ENCODE measurements around the gene IGFBP4. TPM values are rescaled to one million over a fixed set of nuclear protein-coding genes. Genes with fewer than 3 reads are reported as not detected.

The IGFBP4 gene
- total RNA-seq, 2 experiments from 2014 or later, result 12.2 to 13.2 TPM

- Mint-ChIP-seq H3K9me3 (no peaks in the 10 kb centered on the region), H3K36me3 (no peaks in the 10 kb centered on the region), H3K4me3 (no peak overlapping the region), H3K4me1 (peaks cover 14% of the 10 kb centered on the region), H3K27ac (no peak overlapping the region), H3K27me3 (peaks cover 6% of the 10 kb centered on the region)
- POLR2A ChIA-PET, result interaction anchor here (1.5 to 1.6 kb wide), 3 partner anchors 10 to 18 kb away, joined by 4 to 11 read pairs (median 11); partner anchors contain the start of gene TOP2A
- ATAC-seq (ENCODE audit: low read depth) (no peak), DNase-seq (no peak)
Observed at GRCh38 chr17:40436636-40437035, 6.6 kb upstream of the IGFBP4 start.

GRCh38 chr17:40437095-40437732, 6.0 kb upstream of the IGFBP4 start:
- peaks cover 14% of the 10 kb centered on the region for H3K4me1 Mint-ChIP-seq
- H3K27me3 Mint-ChIP-seq, result peaks cover 6% of the 10 kb centered on the region
- peak; percentile 65 for ATAC-seq (ENCODE audit: low read depth)
- peak overlapping the region; percentile 34 for H3K27ac Mint-ChIP-seq
- no peaks in the 10 kb centered on the region for H3K36me3 Mint-ChIP-seq
- H3K4me3 Mint-ChIP-seq, result no peak overlapping the region
- POLR2A ChIA-PET, result interaction anchor here (1.5 to 1.6 kb wide), 3 partner anchors 11 to 19 kb away, joined by 4 to 11 read pairs (median 11); partner anchors contain the start of gene TOP2A
- no peak for DNase-seq
- H3K9me3 Mint-ChIP-seq, result no peaks in the 10 kb centered on the region

- ATAC-seq (ENCODE audit: low read depth) (no peak), DNase-seq (no peak)
- POLR2A ChIA-PET, result interaction anchor here (1.0 to 1.3 kb wide), 2 partner anchors 22 to 93 kb away, joined by 3 read pairs; partner anchors contain the start of gene TOP2A
- Mint-ChIP-seq H3K36me3 (peaks cover 3% of the 10 kb centered on the region), H3K27ac (no peak overlapping the region), H3K4me3 (no peak overlapping the region), H3K4me1 (peaks cover 25% of the 10 kb centered on the region), H3K9me3 (no peaks in the 10 kb centered on the region), H3K27me3 (peaks cover 6% of the 10 kb centered on the region)
Observed at GRCh38 chr17:40440166-40440565, 3.1 kb upstream of the IGFBP4 start.

- peaks cover 34% of the 10 kb centered on the region for H3K4me1 Mint-ChIP-seq
- POLR2A ChIA-PET, result interaction anchor here (0.7 to 2.5 kb wide), 6 partner anchors 17 to 90 kb away, joined by 3 to 21 read pairs (median 5); partner anchors contain the start of gene TOP2A
- peaks cover 2% of the 10 kb centered on the region for H3K27me3 Mint-ChIP-seq
- peaks cover 5% of the 10 kb centered on the region for H3K36me3 Mint-ChIP-seq
- no peaks in the 10 kb centered on the region for H3K9me3 Mint-ChIP-seq
- ATAC-seq (ENCODE audit: low read depth) (no peak), DNase-seq (peak; percentile 45)
- H3K4me3 Mint-ChIP-seq, result peak overlapping the region; percentile 63
- no peak overlapping the region for H3K27ac Mint-ChIP-seq
Observed at GRCh38 chr17:40442392-40443195, 656 bp upstream of the IGFBP4 start.

- peak; percentile 8 for ATAC-seq (ENCODE audit: low read depth)
- H3K27me3 Mint-ChIP-seq, result peaks cover 2% of the 10 kb centered on the region
- POLR2A ChIA-PET, result interaction anchor here (0.6 to 2.5 kb wide), 18 partner anchors 16 to 166 kb away, joined by 3 to 21 read pairs (median 4); partner anchors contain the start of gene TOP2A
- peaks cover 45% of the 10 kb centered on the region for H3K4me1 Mint-ChIP-seq
- peak overlapping the region; percentile 89 for H3K4me3 Mint-ChIP-seq
- peaks cover 8% of the 10 kb centered on the region for H3K36me3 Mint-ChIP-seq
- H3K27ac Mint-ChIP-seq, result peak overlapping the region; percentile 95
- no peaks in the 10 kb centered on the region for H3K9me3 Mint-ChIP-seq
- DNase-seq, result peak; percentile 61
Observed at GRCh38 chr17:40443988-40444899, 994 bp downstream of the IGFBP4 start.

- Mint-ChIP-seq H3K4me3 (peak overlapping the region; percentile 89), H3K27ac (peak overlapping the region; percentile 95), H3K36me3 (peaks cover 10% of the 10 kb centered on the region), H3K9me3 (no peaks in the 10 kb centered on the region), H3K27me3 (no peaks in the 10 kb centered on the region), H3K4me1 (peaks cover 45% of the 10 kb centered on the region)
- DNase-seq (no peak), ATAC-seq (ENCODE audit: low read depth) (no peak)
- POLR2A ChIA-PET, result interaction anchor here (0.9 to 1.5 kb wide), 3 partner anchors 20 to 158 kb away, joined by 3 to 4 read pairs (median 3); no protein-coding TSS in a partner anchor
Observed at GRCh38 chr17:40445751-40446468, 2.7 kb downstream of the IGFBP4 start.

GRCh38 chr17:40447148-40447644, 3.9 kb downstream of the IGFBP4 start:
- ATAC-seq (ENCODE audit: low read depth) (no peak), DNase-seq (no peak)
- Mint-ChIP-seq H3K9me3 (no peaks in the 10 kb centered on the region), H3K36me3 (peaks cover 10% of the 10 kb centered on the region), H3K27ac (no peak overlapping the region), H3K27me3 (no peaks in the 10 kb centered on the region), H3K4me3 (peak overlapping the region; percentile 75), H3K4me1 (peaks cover 45% of the 10 kb centered on the region)
- POLR2A ChIA-PET, result interaction anchor here (0.6 to 3.3 kb wide), 6 partner anchors 20 to 159 kb away, joined by 3 to 18 read pairs (median 3); partner anchors contain the start of gene TOP2A

GRCh38 chr17:40447806-40448205, 4.6 kb downstream of the IGFBP4 start:
- H3K27me3 Mint-ChIP-seq, result no peaks in the 10 kb centered on the region
- H3K36me3 Mint-ChIP-seq, result peaks cover 10% of the 10 kb centered on the region
- H3K4me3 Mint-ChIP-seq, result peak overlapping the region; percentile 75
- POLR2A ChIA-PET, result interaction anchor here (0.6 to 3.3 kb wide), 6 partner anchors 11 to 69 kb away, joined by 3 to 18 read pairs (median 4); partner anchors contain the start of gene TOP2A
- DNase-seq, result no peak
- no peaks in the 10 kb centered on the region for H3K9me3 Mint-ChIP-seq
- H3K4me1 Mint-ChIP-seq, result peaks cover 45% of the 10 kb centered on the region
- H3K27ac Mint-ChIP-seq, result peak overlapping the region; percentile 80
- ATAC-seq (ENCODE audit: low read depth), result no peak

- Mint-ChIP-seq H3K4me1 (peaks cover 45% of the 10 kb centered on the region), H3K27ac (peak overlapping the region; percentile 80), H3K4me3 (peak overlapping the region; percentile 75), H3K36me3 (peaks cover 10% of the 10 kb centered on the region), H3K27me3 (no peaks in the 10 kb centered on the region), H3K9me3 (no peaks in the 10 kb centered on the region)
- DNase-seq (no peak), ATAC-seq (ENCODE audit: low read depth) (no peak)
- POLR2A ChIA-PET, result interaction anchor here (1.3 to 3.3 kb wide), 3 partner anchors 11 to 30 kb away, joined by 4 to 18 read pairs (median 6); partner anchors contain the start of gene TOP2A
Observed at GRCh38 chr17:40448213-40448638, 5.0 kb downstream of the IGFBP4 start.

GRCh38 chr17:40448639-40449261, 5.5 kb downstream of the IGFBP4 start:
- Mint-ChIP-seq H3K27ac (peak overlapping the region; percentile 5), H3K36me3 (peaks cover 13% of the 10 kb centered on the region), H3K4me3 (peak overlapping the region; percentile 75), H3K27me3 (no peaks in the 10 kb centered on the region), H3K9me3 (no peaks in the 10 kb centered on the region), H3K4me1 (peaks cover 45% of the 10 kb centered on the region)
- DNase-seq (no peak), ATAC-seq (ENCODE audit: low read depth) (no peak)
- POLR2A ChIA-PET, result interaction anchor here (1.0 to 3.3 kb wide), 3 partner anchors 12 to 85 kb away, joined by 4 to 18 read pairs (median 7); partner anchors contain the start of gene TOP2A

- ATAC-seq (ENCODE audit: low read depth), result no peak
- Mint-ChIP-seq H3K27me3 (no peaks in the 10 kb centered on the region), H3K36me3 (peaks cover 17% of the 10 kb centered on the region), H3K4me1 (peaks cover 35% of the 10 kb centered on the region), H3K4me3 (no peak overlapping the region), H3K27ac (no peak overlapping the region), H3K9me3 (no peaks in the 10 kb centered on the region)
- POLR2A ChIA-PET, result interaction anchor here (0.6 kb wide), 1 partner anchor 32 kb away, joined by 3 read pairs; the partner anchor contains the start of gene TOP2A
- no peak for DNase-seq
Observed at GRCh38 chr17:40450175-40450574, 6.9 kb downstream of the IGFBP4 start.

All from activated naive CD8-positive, alpha-beta T cell treated with anti-CD3 and anti-CD28 coated beads, Interleukin-2, amount 10 ng/mL, durations not matched to agents 7 days and 5 days (primary cell).